CD14-positive monocyte (primary cell): Measurements from ENCODE around the gene IGSF9. TPM values are rescaled to one million over a fixed set of nuclear protein-coding genes. Genes with fewer than 3 reads are reported as not detected.
A peak's percentile ranks its signal among the peaks of the same experiment; 100 is the strongest.

Source experiments
- DNase-seq, 3 donors: peaks; one replicate each; pipeline ENCODE4 v3.0.0-alpha.2; 2011 to 2022
- H2AFZ ChIP-seq: 2 replicates; pipeline ENCODE4 v1.6.0; 2012; ENCODE audit warnings: mild to moderate bottlenecking, low read depth, low read length, inconsistent platforms; ENCODE audit not compliant: insufficient read depth, poor library complexity, severe bottlenecking
- H3K27ac ChIP-seq, 2 donors: 1 replicate in 1 of 2; 2 replicates in 1 of 2; pipeline ENCODE4 v1.5.1; 2012 to 2013; ENCODE audit warnings: low read length in 2 of 2, control low read depth in 1 of 2, inconsistent platforms in 1 of 2, low read depth in 1 of 2, mild to moderate bottlenecking in 1 of 2
- H3K27me3 ChIP-seq, 2 donors: one replicate each; pipeline versions ENCODE4 v1.6.0 to v1.6.1; 2011 to 2013; ENCODE audit warnings: low read length in 2 of 2; ENCODE audit not compliant: control insufficient read depth in 2 of 2, insufficient read depth in 2 of 2
- H3K36me3 ChIP-seq, 2 donors: replicated peaks in 1 of 2; 1 replicate in 1 of 2; 2 replicates in 1 of 2; pipeline versions ENCODE4 v1.5.1 to v1.6.1; 2012 to 2013; ENCODE audit warnings: low read length in 2 of 2, control low read depth in 1 of 2, inconsistent platforms in 1 of 2, mild to moderate bottlenecking in 1 of 2; ENCODE audit not compliant: insufficient read depth in 2 of 2, control insufficient read depth in 1 of 2
- H3K4me1 ChIP-seq, 2 donors: 1 replicate in 1 of 2; 2 replicates in 1 of 2; pipeline versions ENCODE4 v1.5.1 to v1.6.1; 2012 to 2013; ENCODE audit warnings: low read length in 2 of 2, control low read depth in 1 of 2, inconsistent platforms in 1 of 2, mild to moderate bottlenecking in 1 of 2, moderate library complexity in 1 of 2; ENCODE audit not compliant: insufficient read depth in 2 of 2, control insufficient read depth in 1 of 2
- H3K4me2 ChIP-seq: replicated peaks from 2 replicates; pipeline ENCODE3; 2012; ENCODE audit warnings: low read length, moderate library complexity, mild to moderate bottlenecking; ENCODE audit not compliant: poor library complexity, severe bottlenecking; ENCODE audit errors: extremely low read depth
- H3K4me3 ChIP-seq, 3 experiments: fragments of 200-600 bp in 1 of 3; sonication (generic) in 1 of 3; replicated peaks in 1 of 3; 1 replicate in 2 of 3; 2 replicates in 1 of 3; pipeline ENCODE4 v1.5.1; 2011 to 2013; ENCODE audit warnings: low read length in 3 of 3, mild to moderate bottlenecking in 3 of 3, control low read depth in 2 of 3, low read depth in 2 of 3, inconsistent platforms in 1 of 3, moderate library complexity in 1 of 3
- H3K79me2 ChIP-seq: 2 replicates; pipeline ENCODE4 v1.6.0; 2012; ENCODE audit warnings: mild to moderate bottlenecking, control low read depth, inconsistent platforms, low read length, moderate library complexity; ENCODE audit not compliant: insufficient read depth
- H3K9ac ChIP-seq: 2 replicates; pipeline ENCODE4 v1.6.0; 2017; ENCODE audit warnings: low read length, mild to moderate bottlenecking; ENCODE audit not compliant: insufficient read depth, poor library complexity, severe bottlenecking
- H3K9me3 ChIP-seq, 2 donors: replicated peaks in 1 of 2; 1 replicate in 1 of 2; 2 replicates in 1 of 2; pipeline versions ENCODE4 v1.5.1 to v1.6.1; 2012 to 2013; ENCODE audit warnings: low read length in 2 of 2, control low read depth in 1 of 2; ENCODE audit not compliant: control insufficient read depth in 1 of 2, insufficient read depth in 1 of 2
- H4K20me1 ChIP-seq: 2 replicates; pipeline ENCODE4 v1.6.0; 2012; ENCODE audit warnings: mild to moderate bottlenecking, low read length, control low read depth, moderate library complexity; ENCODE audit not compliant: insufficient read depth
- H3K27ac Mint-ChIP-seq, 7 donors: one replicate each; pipeline ENCODE4 v1.8.0; 2020; ENCODE audit warnings: mild to moderate bottlenecking in 7 of 7, mixed read lengths in 7 of 7, moderate library complexity in 6 of 7, inconsistent platforms in 2 of 7
- H3K27me3 Mint-ChIP-seq, 3 donors: one replicate each; pipeline ENCODE4 v1.8.0; 2021 to 2022; ENCODE audit warnings: low read depth in 3 of 3, mild to moderate bottlenecking in 3 of 3, mixed read lengths in 3 of 3, moderate library complexity in 3 of 3, inconsistent platforms in 1 of 3
- H3K36me3 Mint-ChIP-seq, 2 donors: one replicate each; pipeline ENCODE4 v1.8.0; 2020; ENCODE audit warnings: mixed read lengths in 2 of 2, inconsistent platforms in 1 of 2, mild to moderate bottlenecking in 1 of 2
- H3K4me1 Mint-ChIP-seq: one replicate; pipeline ENCODE4 v1.8.0; 2020; ENCODE audit warnings: mild to moderate bottlenecking, mixed read lengths
- H3K4me3 Mint-ChIP-seq, 2 donors: one replicate each; pipeline ENCODE4 v1.8.0; 2020; ENCODE audit warnings: mild to moderate bottlenecking in 2 of 2, mixed read lengths in 2 of 2, moderate library complexity in 1 of 2
- H3K9me3 Mint-ChIP-seq, 7 donors: one replicate each; pipeline ENCODE4 v1.8.0; 2020 to 2022; ENCODE audit warnings: mixed read lengths in 7 of 7, mild to moderate bottlenecking in 6 of 7, moderate library complexity in 6 of 7, inconsistent platforms in 2 of 7
- WGBS: methylation state at CpG from one replicate; pipeline ENCODE4 v1.1.5; 2013; ENCODE audit warnings: missing lambda C conversion rate; ENCODE audit not compliant: insufficient coverage; 5-methylcytosine and 5-hydroxymethylcytosine counted together
- intact Hi-C, 2 donors: fragments of 100-400 bp; cut with micrococcal nuclease; formaldehyde crosslinking; loops; one replicate each; pipeline versions ENCODE4 v1.15.0 to v1.15.1; 2023
- polyA plus RNA-seq, 3 donors: library from polyadenylated mRNA; depleted of rRNA in 1 of 3; unstranded in 2 of 3; stranded (reverse) in 1 of 3; fragments of 300-500 nt in 2 of 3; fragments of >200 nt in 1 of 3; fragmentation: Illumina TruSeq in 2 of 3; gene quantifications; 1 replicate in 2 of 3; 2 replicates in 1 of 3; pipeline ENCODE4 v1.2.3, GENCODE V29; 2012 to 2021
- TF ChIP-seq, protein P1 (sequence below): fragments of 200-600 bp; IDR thresholded peaks from one replicate; pipeline ENCODE4 v1.8.0; 2022; ENCODE audit warnings: antibody characterized with exemption, mild to moderate bottlenecking

The IGSF9 gene
- polyA plus RNA-seq, 3 donors: 0.04 TPM; not detected in 2

- H3K4me1 Mint-ChIP-seq: peaks cover 12% of the 10 kb centered on the region
- Histone ChIP-seq H3K27me3 (no peaks in the 10 kb centered on the region), H3K9me3 (no peaks in the 10 kb centered on the region), H3K9ac (no peak overlapping the region), H3K4me2 (no peak overlapping the region), H3K4me1 (peaks cover 6 to 8% of the 10 kb centered on the region in 2 donors), H3K79me2 (peaks cover 4% of the 10 kb centered on the region), H3K4me3 (no peak overlapping the region), H3K36me3 (no peaks in the 10 kb centered on the region), H2AFZ (no peak overlapping the region), H3K27ac (no peak overlapping the region), H4K20me1 (no peaks in the 10 kb centered on the region)
- no peak overlapping the region for H3K4me3 Mint-ChIP-seq
- peaks cover 3 to 11% (median 9%) of the 10 kb centered on the region in 3 donors for H3K27me3 Mint-ChIP-seq
- WGBS: 96% methylated on average over 5 of the region's 8 CpGs
- intact Hi-C loops: loop anchor here in 1 of 2 donors (5.0 to 10.0 kb wide), 2 partner anchors 38 to 164 kb away; partner anchors contain the start of gene IGSF8
- no peaks in the 10 kb centered on the region for H3K36me3 Mint-ChIP-seq
- peaks cover 0 to 1% (median 0%) of the 10 kb centered on the region in 7 donors for H3K9me3 Mint-ChIP-seq
- DNase-seq: no peak
- TF ChIP-seq, protein P1, sequence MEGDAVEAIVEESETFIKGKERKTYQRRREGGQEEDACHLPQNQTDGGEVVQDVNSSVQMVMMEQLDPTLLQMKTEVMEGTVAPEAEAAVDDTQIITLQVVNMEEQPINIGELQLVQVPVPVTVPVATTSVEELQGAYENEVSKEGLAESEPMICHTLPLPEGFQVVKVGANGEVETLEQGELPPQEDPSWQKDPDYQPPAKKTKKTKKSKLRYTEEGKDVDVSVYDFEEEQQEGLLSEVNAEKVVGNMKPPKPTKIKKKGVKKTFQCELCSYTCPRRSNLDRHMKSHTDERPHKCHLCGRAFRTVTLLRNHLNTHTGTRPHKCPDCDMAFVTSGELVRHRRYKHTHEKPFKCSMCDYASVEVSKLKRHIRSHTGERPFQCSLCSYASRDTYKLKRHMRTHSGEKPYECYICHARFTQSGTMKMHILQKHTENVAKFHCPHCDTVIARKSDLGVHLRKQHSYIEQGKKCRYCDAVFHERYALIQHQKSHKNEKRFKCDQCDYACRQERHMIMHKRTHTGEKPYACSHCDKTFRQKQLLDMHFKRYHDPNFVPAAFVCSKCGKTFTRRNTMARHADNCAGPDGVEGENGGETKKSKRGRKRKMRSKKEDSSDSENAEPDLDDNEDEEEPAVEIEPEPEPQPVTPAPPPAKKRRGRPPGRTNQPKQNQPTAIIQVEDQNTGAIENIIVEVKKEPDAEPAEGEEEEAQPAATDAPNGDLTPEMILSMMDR: no peak
- peak overlapping the region in 1 of 7 donors; percentile 24 for H3K27ac Mint-ChIP-seq
Observed at GRCh38 chr1:159930634-159931033, 14.8 kb downstream of the IGSF9 start.

GRCh38 chr1:159930216-159930615, 15.2 kb downstream of the IGSF9 start:
- no peak for DNase-seq
- H3K4me2 ChIP-seq: no peak overlapping the region
- no peak overlapping the region for H3K9ac ChIP-seq
- H3K36me3 ChIP-seq: no peaks in the 10 kb centered on the region
- Mint-ChIP-seq H3K27ac (peak overlapping the region in 1 of 7 donors; percentile 24), H3K4me1 (peaks cover 10% of the 10 kb centered on the region), H3K27me3 (peaks cover 2 to 11% (median 9%) of the 10 kb centered on the region in 3 donors), H3K9me3 (peaks cover 0 to under 1% (median 0%) of the 10 kb centered on the region in 7 donors), H3K4me3 (no peak overlapping the region), H3K36me3 (no peaks in the 10 kb centered on the region)
- H3K4me3 ChIP-seq: no peak overlapping the region
- TF ChIP-seq, protein P1: no peak
- 95% methylated on average over 10 of the region's 11 CpGs for WGBS
- peaks cover 8% of the 10 kb centered on the region for H3K79me2 ChIP-seq
- H4K20me1 ChIP-seq: peaks cover under 1% of the 10 kb centered on the region
- intact Hi-C loops: loop anchor here in 1 of 2 donors (5.0 to 10.0 kb wide), 2 partner anchors 38 to 165 kb away; partner anchors contain the start of gene IGSF8
- no peaks in the 10 kb centered on the region for H3K27me3 ChIP-seq
- no peaks in the 10 kb centered on the region for H3K9me3 ChIP-seq
- peaks cover 7 to 9% of the 10 kb centered on the region in 2 donors for H3K4me1 ChIP-seq
- no peak overlapping the region for H3K27ac ChIP-seq
- H2AFZ ChIP-seq: no peak overlapping the region
